Measurements from ENCODE around the gene CDH22.
A peak's percentile ranks its signal among the peaks of the same experiment; 100 is the strongest.

CDH22 gene

DNA sequence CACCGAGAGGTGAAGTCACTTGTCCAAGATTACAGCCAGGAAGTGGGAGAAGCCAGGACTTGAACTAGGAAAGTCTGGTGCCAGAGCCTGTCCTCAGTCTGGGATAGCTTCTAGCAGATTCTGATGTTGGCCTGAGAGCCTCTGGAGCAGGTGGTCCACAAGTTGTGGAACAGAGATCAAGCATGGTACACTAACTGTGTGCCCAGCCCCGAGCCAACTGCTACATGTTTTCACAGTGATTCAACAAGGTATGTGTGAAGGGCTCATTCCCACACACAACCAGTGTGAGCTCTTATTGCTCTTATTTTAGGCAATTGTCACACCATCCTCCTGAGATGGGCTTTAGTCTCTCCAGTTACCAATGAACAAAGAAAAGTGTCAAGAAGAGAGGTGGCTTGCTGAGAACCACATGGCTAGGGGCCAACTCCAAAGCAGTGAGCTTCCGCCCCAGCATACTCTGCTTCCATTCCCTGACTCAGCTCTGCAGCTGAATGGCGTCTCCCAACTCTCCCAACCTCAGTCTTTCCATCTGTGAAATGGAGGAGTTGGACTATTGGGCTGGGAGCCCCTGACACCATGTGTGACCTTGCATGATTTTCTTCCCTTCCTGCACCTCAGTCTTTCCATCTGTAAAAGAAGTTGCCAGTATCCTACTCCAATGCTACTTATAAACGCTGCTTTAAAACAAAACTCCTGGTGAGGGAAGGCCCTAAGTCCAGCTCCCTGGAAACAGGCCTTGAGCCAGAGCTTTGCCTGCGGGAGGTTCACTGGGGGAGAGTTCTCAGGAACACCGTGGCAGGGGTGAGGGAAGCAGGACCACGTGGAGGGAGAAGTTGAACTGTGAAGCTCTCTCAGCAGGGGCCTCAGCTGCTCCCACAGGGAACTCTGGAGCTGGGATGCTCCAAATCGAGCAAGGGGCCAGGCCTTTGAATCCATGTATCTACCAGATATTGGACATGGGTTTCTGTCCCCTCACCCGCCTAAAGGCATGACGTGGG is 40.9 kb downstream of the CDH22 start:
- DNase-seq = no peak

DNA sequence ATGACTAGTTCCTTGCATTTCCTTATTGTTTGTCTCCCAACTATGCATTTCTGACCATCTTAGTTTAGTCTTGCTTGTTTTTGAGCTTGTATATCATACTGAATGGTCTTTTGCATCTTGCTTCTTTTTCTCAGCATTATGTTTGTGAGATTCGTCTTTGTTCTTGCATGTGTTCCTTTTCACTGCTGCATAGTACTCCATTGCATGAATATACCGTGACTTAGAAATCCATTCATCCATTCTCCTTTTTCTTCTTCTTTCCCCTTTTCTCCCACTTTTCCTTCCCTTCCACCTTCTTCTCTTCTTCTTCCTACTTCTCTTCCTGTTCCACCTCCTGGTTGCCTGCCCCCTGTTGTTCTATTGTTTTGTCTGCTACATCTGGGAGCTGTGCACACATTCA is 42.8 kb downstream of the CDH22 start:
- no peak for DNase-seq

DNA sequence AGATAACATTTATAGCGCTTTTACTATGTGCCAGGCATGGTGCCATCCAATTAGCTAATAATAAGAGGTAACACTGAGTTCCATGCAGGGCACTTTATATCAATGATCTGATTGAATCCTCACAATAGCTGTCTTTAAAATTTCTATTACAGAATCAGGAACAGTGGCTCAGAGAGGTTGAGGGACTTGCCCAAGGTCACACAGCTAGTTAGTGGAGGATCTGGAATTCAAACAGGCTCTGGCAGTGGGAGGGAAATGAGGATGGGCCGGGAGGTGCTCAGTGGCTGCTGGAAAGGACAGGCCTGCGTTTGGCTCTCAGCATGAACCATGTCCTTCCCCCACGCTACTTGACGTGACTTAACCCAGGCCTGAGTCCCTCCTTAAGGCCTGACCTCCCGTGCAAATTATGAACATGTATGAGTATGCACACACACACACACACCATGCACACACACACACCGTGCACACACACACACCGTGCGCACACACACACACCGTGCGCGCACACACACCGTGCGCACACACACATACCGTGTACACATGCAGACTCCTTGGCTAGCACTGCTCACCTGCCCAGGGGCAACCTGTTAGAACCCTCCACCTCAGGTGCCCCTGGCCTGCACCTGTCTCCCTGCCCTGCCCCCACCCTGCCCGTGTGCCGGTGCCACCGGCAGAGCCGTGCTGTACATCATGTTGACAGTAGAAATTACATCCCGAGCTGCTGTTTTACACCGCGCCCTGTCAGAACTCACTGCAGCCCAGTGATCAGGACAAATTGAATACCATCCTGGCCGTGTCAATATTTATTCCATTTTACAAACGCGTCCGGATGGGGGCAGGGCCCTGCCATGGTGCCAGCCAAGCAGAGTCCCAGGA is 43.7 kb downstream of the CDH22 start:
- DNase-seq = no peak

DNA sequence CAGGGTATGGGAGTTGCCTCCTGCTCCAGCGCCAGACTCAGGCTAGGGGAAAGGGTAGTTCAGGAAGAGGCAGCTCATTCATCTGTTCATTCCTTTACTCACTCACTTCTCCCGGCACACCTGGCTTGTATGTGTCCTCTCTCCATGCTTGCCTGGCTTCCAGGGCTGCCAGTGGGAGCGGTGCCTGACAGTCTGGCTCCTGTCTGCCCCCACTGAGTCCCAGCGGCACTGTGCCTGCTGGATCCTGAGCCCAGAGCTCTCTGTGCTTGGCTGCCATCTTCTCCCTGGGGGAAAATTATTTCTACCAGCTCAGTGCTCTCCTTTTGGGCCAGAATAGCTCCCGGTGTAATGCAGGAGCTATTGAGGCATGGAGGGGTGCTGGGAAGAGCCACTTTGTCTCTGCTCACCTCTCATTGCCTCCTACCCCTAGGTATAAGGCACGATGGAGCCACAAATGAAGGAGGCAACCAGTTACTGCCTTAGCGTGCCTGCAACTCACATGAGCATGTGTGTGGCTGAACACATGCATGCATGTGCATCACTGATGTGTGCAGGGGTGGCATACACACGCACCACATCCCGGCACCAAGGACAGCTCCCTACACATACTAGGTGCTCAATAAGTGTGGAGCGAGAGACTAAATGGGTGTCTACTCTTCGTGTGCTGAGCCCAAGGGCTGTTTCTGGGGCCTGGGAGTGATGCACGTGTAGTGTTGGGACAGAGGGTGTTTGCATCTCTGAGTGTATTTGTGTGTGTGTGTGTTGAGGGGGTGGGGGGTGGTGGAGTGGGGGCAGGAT is 46.6 kb downstream of the CDH22 start:
- no peak for DNase-seq

DNA sequence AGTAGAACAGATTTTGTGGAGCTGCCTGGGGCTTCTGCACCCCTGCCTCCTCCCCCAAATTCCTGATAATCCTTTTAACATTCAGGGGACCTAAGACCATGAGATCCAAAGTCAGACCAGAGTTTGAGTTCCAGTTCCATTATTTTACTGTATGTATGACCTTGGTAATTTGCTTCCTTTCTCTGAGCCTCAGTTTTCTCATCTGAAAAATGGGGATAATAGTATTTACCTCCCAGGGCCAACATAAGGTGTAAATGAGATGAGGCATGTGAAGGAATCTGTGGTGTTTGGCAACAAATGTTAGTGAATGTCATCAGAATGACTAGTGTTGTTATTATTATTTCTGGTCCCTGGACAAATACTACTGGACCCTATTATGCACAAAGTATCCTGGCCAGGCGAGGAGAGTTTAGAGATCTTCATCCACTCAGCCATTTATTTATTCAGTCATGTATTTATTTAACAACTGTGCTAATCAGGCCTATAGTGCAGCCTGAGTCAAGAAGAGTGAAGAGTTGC is 47.3 kb downstream of the CDH22 start:
- no peak for DNase-seq

DNA sequence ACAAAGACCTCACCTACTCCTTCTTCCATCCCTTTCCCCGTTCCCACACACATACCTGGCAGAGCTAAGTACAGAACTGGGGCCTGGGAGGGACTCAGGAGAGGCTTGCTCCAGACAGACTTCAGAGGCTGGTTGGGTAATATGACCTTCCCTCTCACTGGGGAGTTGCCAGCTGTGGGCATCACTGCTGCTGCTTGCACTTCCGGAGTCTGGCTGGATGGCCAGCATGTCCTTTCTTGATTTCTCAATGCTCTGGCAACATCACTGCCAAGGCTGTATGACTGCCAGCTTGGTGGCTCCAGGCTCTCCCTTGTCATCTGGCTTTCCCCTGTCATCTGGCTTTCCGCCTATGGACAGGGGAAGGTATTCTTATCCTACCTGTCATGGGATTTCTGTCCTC is 47.8 kb downstream of the CDH22 start:
- no peak for DNase-seq

DNA sequence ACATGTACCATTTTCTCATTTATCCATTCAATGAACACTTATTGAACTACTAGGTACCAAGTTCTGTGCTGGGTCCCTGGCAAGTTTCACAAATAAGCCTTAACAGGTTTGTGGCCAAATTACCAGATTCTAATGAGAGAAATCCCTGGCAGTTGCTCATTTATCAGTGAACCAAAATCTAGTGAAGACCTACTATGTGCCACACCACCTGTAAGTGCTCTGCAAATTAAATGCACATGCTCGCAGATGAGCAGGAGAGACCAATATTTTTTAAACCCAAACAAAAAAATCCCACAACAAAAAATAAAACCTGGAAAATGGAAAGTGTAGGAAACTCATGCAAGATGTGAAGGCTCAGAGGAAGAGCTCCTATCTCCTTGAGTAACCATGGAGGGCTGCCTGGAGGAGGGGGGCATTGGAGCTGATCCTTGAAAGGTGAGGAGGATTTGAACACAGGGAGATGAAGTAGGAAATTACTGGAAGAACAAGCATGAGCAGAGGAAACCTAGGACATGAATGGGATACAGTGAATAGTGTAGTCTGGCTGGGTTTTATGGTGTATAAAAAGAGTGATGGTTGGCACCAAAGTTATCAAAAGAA is 48.9 kb downstream of the CDH22 start:
- DNase-seq = no peak

DNA sequence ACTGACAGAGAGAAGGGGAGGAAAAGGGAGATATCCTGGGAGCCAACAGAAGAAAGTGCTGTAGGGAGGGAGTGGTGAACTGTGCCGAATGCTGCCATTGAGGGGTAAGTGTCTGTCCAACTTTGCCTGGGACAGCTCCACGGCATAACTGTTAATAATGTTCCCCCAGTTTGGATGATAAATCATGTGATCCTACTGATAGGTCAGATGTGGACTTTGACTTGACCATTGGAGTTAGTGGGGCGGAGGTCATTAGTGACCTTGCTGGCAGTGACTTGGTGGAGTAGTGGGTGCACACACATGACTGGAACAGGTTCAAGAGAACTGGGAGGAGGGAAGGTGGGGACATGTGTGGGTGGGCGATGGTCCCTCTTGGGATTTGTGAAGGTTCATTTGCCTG is 50.4 kb downstream of the CDH22 start:
- DNase-seq = no peak

DNA sequence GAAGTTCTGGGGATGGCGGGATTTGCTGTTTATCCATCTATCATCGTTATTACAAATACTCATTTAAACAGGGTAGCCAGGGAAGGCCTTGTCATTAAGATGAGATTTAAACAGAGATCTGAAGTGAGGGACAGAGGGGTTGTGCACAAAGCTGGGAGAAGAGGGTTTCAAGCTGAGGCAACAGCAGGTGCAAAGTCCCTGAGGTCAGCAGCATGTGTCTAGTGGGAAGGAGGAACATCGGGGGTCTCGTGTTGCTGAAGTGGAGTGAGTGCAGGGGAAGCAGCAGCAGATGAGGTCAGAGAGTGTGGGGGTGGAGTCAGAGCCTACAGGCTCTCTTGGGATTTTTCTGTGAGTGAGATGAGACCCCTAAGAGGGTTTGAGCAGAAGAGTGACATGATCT is 52.0 kb downstream of the CDH22 start:
- DNase-seq = no peak

DNA sequence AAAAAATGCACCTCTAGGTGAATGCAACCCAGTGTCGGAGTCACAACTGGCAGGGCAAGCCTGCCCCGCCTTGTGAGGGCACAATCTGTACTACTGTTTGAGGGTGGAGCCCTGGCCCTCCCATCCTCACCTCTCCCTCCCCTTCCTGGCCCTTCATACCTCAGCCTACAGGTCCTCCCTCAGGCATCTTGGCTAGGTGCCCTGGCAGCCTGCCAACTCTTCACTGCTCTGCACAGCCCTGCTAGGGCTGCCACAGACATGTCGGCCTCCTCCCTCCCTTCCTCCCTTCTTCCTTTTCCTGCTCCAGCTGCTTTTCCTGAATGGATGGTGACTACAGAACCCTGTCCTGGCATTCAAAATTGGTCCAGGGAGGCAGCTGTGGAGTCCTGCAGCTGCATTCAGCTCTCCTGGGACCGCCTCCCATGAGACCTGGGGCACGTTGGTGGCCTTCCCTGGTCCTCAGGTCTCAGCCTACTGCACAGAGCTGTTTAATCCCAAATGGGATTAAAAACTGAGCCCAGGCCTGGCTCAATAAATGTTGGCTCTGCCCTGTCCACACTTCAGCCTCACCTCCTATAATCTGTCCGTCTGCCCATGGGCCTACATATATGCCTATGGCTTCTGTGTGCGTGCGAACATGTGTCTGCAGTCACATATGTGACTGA is 52.7 kb downstream of the CDH22 start:
- DNase-seq = no peak

DNA sequence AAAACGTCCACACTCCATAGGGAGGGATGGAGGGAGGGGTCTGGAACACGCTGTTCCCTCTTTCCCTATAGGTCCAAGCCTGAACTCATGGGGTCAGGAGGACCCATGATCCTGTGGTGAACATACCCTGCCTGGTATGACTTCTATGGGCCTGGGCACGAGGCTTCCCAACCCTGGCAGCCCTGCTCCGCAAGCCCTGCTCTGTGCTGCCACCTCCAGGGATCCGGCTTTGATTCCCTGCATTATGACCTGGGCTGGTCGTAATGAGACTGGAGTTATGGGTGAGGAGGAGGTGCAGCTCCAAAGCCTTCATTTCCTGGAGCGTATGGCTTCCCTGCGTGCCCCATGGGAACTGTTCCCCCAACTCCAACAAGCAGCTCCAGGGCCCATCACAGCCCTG is 54.9 kb downstream of the CDH22 start:
- no peak for DNase-seq

DNA sequence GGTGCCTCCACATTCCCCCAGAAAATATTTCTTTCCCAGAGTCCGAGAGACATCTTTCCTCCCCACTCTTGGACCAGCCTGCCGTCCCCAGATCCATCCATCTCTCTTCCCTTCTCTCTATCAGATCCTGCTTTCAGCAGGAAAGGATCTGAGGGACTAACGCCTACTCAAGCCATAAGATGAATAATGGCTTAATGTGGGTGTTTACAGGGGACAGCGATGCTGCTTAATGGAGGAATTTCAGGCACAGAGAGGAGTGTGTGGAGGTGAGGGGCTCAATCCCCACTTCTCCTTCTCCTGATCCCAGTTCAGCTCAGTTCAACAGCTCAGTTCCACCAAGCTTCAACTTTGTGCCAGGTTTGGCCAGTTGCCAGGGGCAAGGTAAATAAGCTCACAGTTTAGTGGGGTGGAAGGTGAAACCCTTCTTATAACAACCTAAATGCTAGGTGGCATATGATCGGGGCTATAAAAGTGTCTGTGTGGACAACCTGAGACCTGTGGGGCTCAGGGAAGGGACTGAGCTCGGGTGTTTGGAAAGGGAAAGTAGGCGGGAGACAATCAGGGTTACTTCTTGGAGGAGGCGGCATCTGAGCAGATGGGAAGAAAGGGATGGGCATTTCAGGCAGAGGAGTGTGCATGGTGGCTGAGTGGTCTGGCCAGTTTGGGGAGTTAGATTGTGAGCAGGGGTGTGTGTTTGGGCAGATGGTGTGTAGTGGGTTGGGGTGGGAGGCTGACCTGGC is 55.8 kb downstream of the CDH22 start:
- no peak for DNase-seq

DNA sequence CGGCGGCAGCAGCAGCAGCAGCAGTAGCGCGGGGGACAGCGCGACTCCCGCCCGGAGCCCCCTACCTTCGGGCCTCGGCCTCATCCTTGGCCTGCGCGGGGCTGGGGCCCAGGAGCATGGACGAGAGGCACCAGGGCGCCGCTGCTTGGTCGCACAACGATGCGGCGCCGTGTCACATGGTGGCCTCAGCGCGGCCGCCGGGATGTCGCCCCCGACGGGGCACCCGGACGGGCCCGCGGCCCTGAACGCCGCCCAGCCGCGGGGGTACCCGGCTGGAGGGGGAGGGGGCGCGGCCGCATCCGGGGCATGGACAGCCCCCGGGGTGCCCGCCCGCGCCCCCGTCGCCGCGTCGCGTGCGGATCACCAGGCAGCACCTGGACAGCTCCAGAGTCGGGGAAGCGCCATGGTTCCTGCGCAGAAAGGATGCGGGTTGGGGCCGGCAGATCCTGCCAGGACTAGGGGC is 57.1 kb downstream of the CDH22 start:
- DNase-seq = no peak

DNA sequence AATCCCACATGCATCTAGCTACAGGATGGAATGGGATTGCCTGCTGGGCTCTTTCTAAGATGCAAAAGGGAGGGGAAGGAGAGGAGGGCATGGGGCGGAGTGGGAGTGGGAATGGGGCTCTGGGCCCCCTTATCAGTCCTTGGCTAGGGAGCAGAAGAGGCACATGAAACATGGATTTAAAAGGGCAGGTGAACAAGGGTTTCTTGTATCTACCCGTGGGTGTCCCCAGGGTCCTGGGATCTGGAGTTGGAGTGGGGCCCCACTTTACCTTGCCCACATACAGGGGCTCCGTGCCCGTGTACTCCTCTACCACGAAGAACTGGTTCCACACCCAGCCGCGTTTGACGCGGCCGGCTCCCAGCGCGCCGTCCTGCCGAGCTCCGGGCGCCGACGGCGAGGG is 57.5 kb downstream of the CDH22 start:
- no peak for DNase-seq

DNA sequence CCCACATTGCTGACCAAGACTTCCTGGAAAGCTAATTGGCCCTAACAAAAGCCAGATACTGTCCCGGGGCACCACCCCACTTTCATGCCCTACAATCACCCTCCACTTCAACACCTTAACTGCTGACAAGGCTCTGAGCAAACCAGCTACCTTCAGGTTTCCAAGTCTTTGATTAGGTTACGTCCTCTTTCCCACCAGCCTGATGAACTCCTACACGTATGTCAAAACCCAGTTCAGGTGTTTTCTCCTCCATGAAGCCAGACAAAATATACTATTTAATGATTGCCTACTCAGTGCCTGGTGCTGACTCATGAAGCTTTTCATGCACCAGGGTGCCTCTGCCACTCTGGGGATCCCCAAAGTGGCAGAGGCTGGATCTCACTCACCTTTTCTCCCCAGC is 58.6 kb downstream of the CDH22 start:
- no peak for DNase-seq

DNA sequence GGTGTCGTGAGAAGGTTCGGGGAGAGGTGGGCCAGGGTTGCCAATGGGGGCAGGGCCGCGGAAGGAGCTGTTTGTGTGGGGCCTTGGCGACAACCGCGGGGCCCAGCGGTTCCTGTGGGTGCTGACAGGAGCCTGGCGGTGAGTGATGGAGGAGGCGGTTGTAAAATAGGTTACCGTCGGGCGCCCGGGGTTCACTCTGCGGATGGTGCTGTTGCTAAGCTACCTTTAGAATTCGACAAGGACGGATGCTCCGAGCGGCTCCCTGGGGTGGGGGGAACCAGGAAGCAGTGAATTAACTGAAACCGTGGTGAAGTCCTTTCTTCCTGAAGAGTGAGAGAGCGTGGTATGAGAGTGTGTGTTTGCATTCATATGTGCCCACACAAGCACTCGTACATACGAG is 61.7 kb downstream of the CDH22 start:
- DNase-seq = peak in 2 of 5 experiments; percentile 3 to 16

DNA sequence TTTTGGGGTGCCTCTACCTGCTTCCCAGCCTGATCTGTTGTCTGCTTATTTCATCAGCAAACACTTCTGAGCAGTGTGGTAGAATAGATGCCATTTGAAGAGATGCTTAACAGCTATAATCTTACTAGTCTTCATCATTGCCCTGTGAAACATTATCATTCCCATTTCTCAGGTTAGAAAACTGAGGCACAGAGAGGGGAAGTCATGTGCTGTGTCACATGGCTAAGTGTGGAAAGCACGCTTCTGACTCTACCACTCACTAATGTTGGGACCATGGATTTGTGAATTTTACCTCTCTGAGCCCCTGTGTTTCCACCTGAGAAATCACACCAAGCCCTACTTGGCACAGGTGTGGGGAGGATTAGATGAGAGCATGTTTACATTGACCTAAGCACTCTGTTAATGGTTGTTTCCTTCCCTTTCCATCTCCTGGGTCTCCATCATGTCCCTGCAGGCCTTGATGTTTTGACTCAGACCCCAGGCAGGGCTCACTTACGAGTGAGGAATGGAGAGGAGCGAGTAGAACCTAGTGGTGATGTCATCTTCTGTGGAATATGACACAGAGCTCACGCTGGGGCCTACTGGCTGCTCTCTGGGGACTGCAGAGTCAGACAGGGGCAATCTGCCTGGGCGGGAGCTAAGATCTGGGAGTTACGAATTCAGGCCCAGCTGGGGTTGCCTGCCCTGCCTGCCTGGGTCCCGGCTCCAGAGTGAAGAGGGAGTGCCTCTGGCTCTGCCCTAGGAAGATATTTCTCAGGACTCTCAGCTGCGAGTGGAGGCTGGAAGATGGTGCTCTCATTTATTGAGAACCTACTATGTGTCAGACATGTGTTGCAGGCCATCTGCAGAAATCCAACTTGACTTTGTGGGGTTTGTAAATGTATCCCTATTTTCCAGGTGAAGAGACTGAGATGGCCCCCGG is 64.3 kb downstream of the CDH22 start:
- DNase-seq = no peak

DNA sequence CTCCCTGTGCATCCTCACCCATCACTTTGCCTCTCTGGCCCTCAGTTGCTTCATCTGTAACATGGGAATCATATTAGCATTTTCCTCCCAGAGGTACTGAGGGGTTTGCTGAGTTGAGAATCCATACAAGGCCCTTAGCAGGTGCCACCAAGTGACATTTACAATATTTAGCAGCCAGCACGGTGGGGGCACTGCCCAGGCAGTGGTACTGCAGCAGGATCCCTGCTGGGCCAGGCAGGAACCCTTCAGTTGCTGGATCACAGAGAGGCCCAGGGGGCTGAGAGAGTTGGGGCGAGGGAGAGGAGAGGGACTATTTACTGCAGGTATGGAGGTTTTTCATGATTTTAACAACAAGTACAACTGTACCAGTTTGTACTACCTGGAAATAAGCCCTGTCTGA is 65.9 kb downstream of the CDH22 start:
- no peak for DNase-seq

DNA sequence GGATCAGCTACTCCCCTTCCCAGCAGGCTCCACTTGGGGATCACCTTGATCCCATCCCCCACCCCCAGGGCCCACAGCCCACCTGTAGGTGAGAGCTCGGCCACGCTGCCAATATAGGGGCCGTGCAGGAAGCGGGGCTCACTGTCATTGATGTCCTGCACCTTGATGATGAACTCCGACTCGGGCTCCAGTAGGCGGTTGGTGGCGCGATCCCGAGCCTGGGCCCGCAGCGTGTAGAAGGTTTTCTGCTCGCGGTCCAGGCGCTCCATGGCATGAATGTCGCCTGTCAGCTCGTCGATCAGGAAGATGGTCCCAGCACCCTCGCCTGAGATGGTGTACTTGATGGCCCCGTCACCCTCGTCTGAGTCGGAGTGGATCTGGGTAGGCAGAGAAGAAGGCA is 67.4 kb downstream of the CDH22 start:
- no peak for DNase-seq

DNA sequence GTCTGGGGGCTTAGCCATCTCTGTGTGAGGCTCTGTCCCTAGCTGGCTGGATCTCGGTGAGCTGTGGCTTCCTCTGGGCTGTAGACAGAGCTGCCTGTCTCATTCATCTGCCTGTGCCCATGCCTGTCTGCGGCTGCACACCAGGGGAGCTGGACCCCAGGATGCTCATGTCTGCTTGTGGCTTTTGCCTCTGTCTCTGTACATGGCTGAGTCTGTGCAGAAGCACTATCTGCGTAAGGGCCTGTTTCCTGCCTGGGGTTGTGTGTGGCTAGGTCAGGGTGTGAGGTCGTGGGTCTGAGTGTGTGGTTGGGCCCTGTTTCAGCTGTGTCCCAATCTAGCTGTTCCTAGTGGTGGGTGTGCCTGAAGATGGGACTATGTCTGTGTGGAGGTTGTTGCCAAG is 68.2 kb downstream of the CDH22 start:
- no peak for DNase-seq

All from T-helper 2 cell (primary cell).